LNCaP clone FGC (cell line): ENCODE measurements around the gene ATG14.

ENCODE experiments used
- DNase-seq: peaks from one replicate; pipeline ENCODE4 v3.0.0-alpha.2; 2011; ENCODE audit warnings: low read depth
- H3K4me3 ChIP-seq: 2 replicates; pipeline ENCODE4 v1.5.1; 2011; ENCODE audit warnings: mild to moderate bottlenecking, low read depth, low read length, control low read depth
- CTCF ChIP-seq: IDR thresholded peaks from 2 replicates; pipeline ENCODE4 v1.5.1; 2012; ENCODE audit warnings: mild to moderate bottlenecking; ENCODE audit not compliant: control insufficient read depth, insufficient read depth; ENCODE audit errors: extremely low read depth

Gene ATG14

DNA sequence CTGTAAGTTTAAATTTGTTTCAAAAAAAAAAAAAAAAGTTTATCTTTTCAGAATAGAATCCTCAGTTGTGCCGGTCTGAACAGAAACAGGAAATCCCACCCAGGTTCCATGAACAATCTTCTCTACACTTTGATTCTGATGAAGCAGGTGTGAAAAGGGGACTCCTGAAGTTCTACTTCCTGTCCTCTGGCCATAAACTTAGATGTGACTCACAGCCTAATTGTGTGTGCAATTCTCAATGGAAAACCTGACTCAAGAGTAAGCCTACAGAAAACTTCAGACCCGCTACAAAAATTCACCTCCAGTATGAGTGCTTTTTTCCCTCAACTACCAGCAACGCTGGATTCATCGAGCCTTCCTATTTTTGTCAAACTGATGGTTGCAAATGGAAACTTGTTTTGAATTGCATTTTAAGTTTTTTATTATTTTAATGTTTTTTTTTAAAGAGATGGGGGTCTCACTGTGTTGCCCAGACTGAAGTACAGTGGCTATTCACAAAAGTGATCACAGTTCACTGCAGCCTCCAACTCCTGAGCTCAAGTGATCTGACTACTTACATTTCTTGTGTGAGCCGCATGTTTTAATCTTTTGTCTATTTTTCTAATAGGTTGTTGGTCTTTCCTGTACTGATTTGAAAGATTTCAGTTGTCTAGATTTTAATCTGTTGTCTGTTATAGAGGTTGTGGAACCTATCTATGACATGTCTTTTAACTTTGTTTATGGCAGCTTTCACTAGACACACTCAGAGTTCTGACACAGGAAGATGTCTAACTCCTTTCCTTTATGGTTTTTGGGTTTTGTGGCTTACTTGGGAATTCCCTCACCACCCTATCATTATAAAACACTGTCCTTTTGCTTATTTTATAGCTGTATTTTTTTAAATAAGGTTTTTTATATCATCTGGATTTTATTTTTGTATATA, 37.6 kb downstream of the ATG14 start:
- no peak for TF ChIP-seq CTCF
- H3K4me3 ChIP-seq = no peak overlapping the region
- no peak for DNase-seq

- DNase-seq = no peak
- TF ChIP-seq CTCF = no peak
- H3K4me3 ChIP-seq = no peak overlapping the region
Measured at GRCh38 chr14:55372825-55373224, 38.8 kb downstream of the ATG14 start.

- H3K4me3 ChIP-seq = no peak overlapping the region
- no peak for TF ChIP-seq CTCF
- no peak for DNase-seq
Measured at GRCh38 chr14:55372423-55372822, 39.2 kb downstream of the ATG14 start.

GRCh38 chr14:55370883-55371455, 40.7 kb downstream of the ATG14 start:
- H3K4me3 ChIP-seq = no peak overlapping the region
- TF ChIP-seq CTCF = no peak
- DNase-seq = no peak

- H3K4me3 ChIP-seq = no peak overlapping the region
- no peak for TF ChIP-seq CTCF
- no peak for DNase-seq
Measured at GRCh38 chr14:55366271-55366670, 45.4 kb downstream of the ATG14 start.

DNA sequence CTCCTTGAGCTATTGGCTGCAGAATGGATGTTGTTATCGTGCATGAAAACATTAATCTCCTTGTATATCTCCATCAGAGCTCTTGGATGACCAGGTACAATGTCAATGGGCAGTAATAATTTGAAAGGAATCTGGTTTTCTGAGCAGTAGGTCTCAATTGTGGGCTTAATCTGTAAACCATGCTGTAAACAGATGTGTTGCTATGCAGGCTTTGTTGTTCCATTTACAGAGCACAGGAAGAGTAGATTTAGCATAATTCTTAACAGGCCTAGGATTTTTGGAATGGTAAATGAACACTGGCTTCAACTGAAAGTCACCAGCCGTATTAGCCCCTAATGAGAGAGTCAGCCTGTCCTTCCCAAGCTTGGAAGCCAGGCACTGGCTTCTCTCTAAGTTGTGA, 50.4 kb downstream of the ATG14 start:
- TF ChIP-seq CTCF = no peak
- no peak for DNase-seq
- no peak overlapping the region for H3K4me3 ChIP-seq
